ENCODE results near the gene GLTP.
"Not testable (repeated sequence)": the region's sequence is repeated elsewhere in the genome, so short reads cannot be mapped to it uniquely, and the experiment has no call there.

The GLTP gene

GRCh38 chr12:109861689-109862314, 18.5 kb downstream of the GLTP start:
- no peak overlapping the region for H3K4me3 ChIP-seq (ENCODE audit: low read depth, low read length)
- DNase-seq (ENCODE audit: low read depth): no peak
- TF ChIP-seq CTCF (IDR thresholded peaks at IDR 0.05; ENCODE audit: low read depth, low read length): no peak
- TF ChIP-seq MYC (IDR thresholded peaks at IDR 0.05; ENCODE audit: low read depth, low read length): no peak
- TF ChIP-seq POLR2A (IDR thresholded peaks at IDR 0.05; ENCODE audit: extremely low read depth, insufficient read length): no peak
- no peak for TF ChIP-seq MAX (IDR thresholded peaks at IDR 0.05; ENCODE audit: low read depth, low read length)

GRCh38 chr12:109860977-109861376, 19.4 kb downstream of the GLTP start:
- DNase-seq (ENCODE audit: low read depth): no peak
- TF ChIP-seq POLR2A (IDR thresholded peaks at IDR 0.05; ENCODE audit: extremely low read depth, insufficient read length) (no peak), MAX (IDR thresholded peaks at IDR 0.05; ENCODE audit: low read depth, low read length) (no peak), CTCF (IDR thresholded peaks at IDR 0.05; ENCODE audit: low read depth, low read length) (no peak), MYC (IDR thresholded peaks at IDR 0.05; ENCODE audit: low read depth, low read length) (no peak)
- no peak overlapping the region for H3K4me3 ChIP-seq (ENCODE audit: low read depth, low read length)

GRCh38 chr12:109858764-109859163, 21.6 kb downstream of the GLTP start:
- no peak overlapping the region for H3K4me3 ChIP-seq (ENCODE audit: low read depth, low read length)
- no peak for TF ChIP-seq POLR2A (IDR thresholded peaks at IDR 0.05; ENCODE audit: extremely low read depth, insufficient read length)
- TF ChIP-seq MYC (IDR thresholded peaks at IDR 0.05; ENCODE audit: low read depth, low read length): no peak
- no peak for TF ChIP-seq CTCF (IDR thresholded peaks at IDR 0.05; ENCODE audit: low read depth, low read length)
- TF ChIP-seq MAX (IDR thresholded peaks at IDR 0.05; ENCODE audit: low read depth, low read length): no peak
- peak; percentile 45 for DNase-seq (ENCODE audit: low read depth)

- DNase-seq (ENCODE audit: low read depth): no peak
- TF ChIP-seq CTCF (IDR thresholded peaks at IDR 0.05; ENCODE audit: low read depth, low read length) (no peak), MYC (IDR thresholded peaks at IDR 0.05; ENCODE audit: low read depth, low read length) (no peak), MAX (IDR thresholded peaks at IDR 0.05; ENCODE audit: low read depth, low read length) (no peak), POLR2A (IDR thresholded peaks at IDR 0.05; ENCODE audit: extremely low read depth, insufficient read length) (no peak)
- no peak overlapping the region for H3K4me3 ChIP-seq (ENCODE audit: low read depth, low read length)
Measured at GRCh38 chr12:109857715-109858114, 22.6 kb downstream of the GLTP start.

- DNase-seq (ENCODE audit: low read depth): no peak
- TF ChIP-seq CTCF (IDR thresholded peaks at IDR 0.05; ENCODE audit: low read depth, low read length): no peak
- TF ChIP-seq MYC (IDR thresholded peaks at IDR 0.05; ENCODE audit: low read depth, low read length): no peak
- TF ChIP-seq MAX (IDR thresholded peaks at IDR 0.05; ENCODE audit: low read depth, low read length): no peak
- no peak for TF ChIP-seq POLR2A (IDR thresholded peaks at IDR 0.05; ENCODE audit: extremely low read depth, insufficient read length)
- H3K4me3 ChIP-seq (ENCODE audit: low read depth, low read length): no peak overlapping the region
Measured at GRCh38 chr12:109855377-109855776, 25.0 kb downstream of the GLTP start.

GRCh38 chr12:109850518-109850917, 29.8 kb downstream of the GLTP start:
- not testable (repeated sequence) for DNase-seq (ENCODE audit: low read depth); H3K4me3 ChIP-seq (ENCODE audit: low read depth, low read length)

Measured in NB4 (cell line).